Urothelium cell line (cell line): ENCODE measurements around the gene EFHC2.

ENCODE experiments used
- DNase-seq: peaks from one replicate; pipeline ENCODE4 v3.0.0; 2011; ENCODE audit warnings: low spot score, mixed read lengths
- FAIRE-seq: peaks from 2 replicates; lab custom pipeline; 2011; peaks lifted over from hg19 to GRCh38; lab: Jason Lieb, UNC

The EFHC2 gene

GRCh38 chrX:44343412-44344141, at the start of gene EFHC2:
TSS of gene EFHC2 (minus strand) at chrX:44343672. CDS start at chrX:44343588, 84 bp downstream.
- FAIRE-seq (no peak), DNase-seq (peak; percentile 54)

DNA sequence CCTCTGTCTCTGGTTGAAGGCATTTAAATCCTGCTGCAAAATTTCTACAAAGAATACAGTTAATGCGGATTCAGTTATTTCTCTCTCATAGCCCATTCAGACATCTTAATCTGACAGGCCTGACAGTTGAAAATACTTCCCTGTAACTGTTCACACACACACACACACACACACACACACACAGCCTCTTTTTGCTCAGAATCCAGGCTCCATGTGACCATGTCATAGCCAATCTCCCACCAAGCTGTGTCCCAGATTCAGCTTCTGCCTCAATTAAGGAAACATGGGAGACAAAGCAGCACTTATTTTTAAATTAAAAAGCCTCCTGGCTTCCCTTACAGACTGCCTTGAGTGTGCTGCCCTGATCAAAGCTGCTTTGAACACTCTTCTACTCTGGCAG, 49.3 kb upstream of the EFHC2 start:
- FAIRE-seq: no peak

GRCh38 chrX:44384688-44385338, 41.3 kb upstream of the EFHC2 start:
- FAIRE-seq (no peak), DNase-seq (no peak)

More for the DNA sequence above, 49.3 kb upstream of the EFHC2 start:
- no peak for DNase-seq

GRCh38 chrX:44382871-44383270, 39.4 kb upstream of the EFHC2 start:
- no peak for DNase-seq
- no peak for FAIRE-seq

- no peak for FAIRE-seq
- no peak for DNase-seq
These were observed 9.3 kb upstream of the EFHC2 start for GRCh38 chrX:44352758-44353157.

DNA sequence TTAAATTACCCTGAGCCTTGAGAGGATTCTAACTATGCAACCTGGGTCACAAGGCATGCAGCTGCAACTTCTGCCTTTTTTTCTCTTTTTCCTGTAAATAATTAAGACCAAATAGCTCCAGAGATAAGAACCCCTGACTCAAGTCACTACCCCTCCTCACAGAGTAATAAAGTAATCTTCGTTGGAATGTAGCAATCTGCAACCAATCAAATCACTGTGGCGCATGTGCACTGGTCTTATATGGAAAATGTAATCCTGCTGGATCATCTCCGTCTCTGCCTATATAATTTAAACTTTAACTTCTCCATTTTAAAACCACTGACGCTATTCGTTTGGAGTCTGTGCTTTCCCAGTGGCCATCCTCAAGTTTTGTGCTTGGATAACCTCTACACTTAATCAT, 6.1 kb upstream of the EFHC2 start:
- no peak for FAIRE-seq
- DNase-seq: no peak

- DNase-seq (no peak), FAIRE-seq (no peak)
These were observed 1.2 kb upstream of the EFHC2 start for GRCh38 chrX:44344687-44345086.

- FAIRE-seq: no peak
- no peak for DNase-seq
These were observed 722 bp upstream of the EFHC2 start for GRCh38 chrX:44344194-44344593.

GRCh38 chrX:44342866-44343265, 606 bp downstream of the EFHC2 start:
- DNase-seq (no peak), FAIRE-seq (no peak)

DNA sequence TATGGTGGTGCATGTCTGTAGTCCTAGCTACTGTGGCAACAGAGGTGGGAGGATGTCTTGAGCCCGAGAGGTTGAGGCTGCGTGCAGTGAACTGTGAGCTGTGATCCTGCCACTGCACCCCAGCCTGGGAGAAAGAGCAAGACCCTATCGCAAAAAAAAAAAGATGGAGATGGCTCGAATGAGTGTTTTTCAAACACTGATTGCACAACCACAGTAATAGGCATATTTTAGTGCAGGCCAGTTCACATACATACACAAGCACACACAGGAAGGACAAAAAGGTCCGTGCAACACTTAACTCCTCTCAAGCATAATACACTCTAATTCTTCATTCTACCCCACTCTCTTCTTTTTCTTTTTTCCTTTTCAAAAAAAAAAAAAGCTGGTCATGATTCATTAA, 5.1 kb downstream of the EFHC2 start:
- DNase-seq (no peak), FAIRE-seq (no peak)

- DNase-seq (no peak), FAIRE-seq (no peak)
These were observed 11.0 kb downstream of the EFHC2 start for GRCh38 chrX:44332437-44332836.

GRCh38 chrX:44330227-44330626, 13.2 kb downstream of the EFHC2 start:
- FAIRE-seq (no peak), DNase-seq (no peak)

GRCh38 chrX:44319550-44319949, 23.9 kb downstream of the EFHC2 start:
- DNase-seq (no peak), FAIRE-seq (no peak)

- FAIRE-seq: no peak
- DNase-seq: no peak
These were observed 26.3 kb downstream of the EFHC2 start for GRCh38 chrX:44317181-44317580.

DNA sequence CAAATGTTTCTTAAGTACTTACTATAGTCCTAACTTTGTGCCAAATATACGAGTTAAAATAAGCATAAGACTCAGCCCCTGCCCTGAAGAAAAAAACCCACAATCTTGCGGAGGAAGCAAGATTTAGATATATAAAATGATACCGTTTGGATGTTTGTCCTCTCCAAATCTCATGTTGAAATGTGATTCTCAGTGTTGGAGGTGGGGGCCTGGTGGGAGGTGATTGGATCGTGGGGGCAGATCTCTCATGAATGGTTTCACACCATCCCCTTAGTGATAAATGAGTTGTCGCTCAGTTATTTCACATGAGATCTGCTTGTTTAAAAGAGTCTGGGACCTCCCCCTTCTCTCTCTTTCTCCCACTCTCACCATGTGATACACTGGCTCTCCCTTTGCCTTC, 28.7 kb downstream of the EFHC2 start:
- FAIRE-seq (no peak), DNase-seq (no peak)

DNA sequence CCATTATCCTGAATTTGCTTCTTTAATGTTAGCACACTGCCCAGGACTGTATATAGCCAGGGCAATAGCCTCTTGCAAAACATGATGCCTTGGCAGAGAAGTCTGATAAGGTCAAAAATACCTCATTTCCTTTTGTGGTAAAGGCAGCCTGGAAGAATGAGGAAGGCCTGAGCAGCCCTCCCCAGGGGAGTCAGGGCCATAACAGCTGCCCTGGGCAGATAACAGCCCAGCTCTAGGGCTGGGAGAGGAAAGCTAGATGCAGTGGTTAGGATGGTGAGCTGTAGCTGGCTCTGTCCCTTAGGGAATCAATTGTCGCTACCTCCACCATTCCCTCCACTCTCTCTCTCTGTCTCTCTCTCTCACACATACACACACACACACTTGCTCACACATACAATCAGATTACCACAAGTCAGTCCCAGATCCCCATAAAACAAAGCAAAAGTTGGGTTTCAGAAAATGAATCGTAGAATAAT, 29.2 kb downstream of the EFHC2 start:
- DNase-seq (peak; percentile 3), FAIRE-seq (no peak)

GRCh38 chrX:44312421-44312820, 31.1 kb downstream of the EFHC2 start:
- FAIRE-seq (no peak), DNase-seq (no peak)

- DNase-seq (no peak), FAIRE-seq (no peak)
These were observed 33.2 kb downstream of the EFHC2 start for GRCh38 chrX:44310227-44310626.

GRCh38 chrX:44308869-44309268, 34.6 kb downstream of the EFHC2 start:
- FAIRE-seq (no peak), DNase-seq (no peak)

DNA sequence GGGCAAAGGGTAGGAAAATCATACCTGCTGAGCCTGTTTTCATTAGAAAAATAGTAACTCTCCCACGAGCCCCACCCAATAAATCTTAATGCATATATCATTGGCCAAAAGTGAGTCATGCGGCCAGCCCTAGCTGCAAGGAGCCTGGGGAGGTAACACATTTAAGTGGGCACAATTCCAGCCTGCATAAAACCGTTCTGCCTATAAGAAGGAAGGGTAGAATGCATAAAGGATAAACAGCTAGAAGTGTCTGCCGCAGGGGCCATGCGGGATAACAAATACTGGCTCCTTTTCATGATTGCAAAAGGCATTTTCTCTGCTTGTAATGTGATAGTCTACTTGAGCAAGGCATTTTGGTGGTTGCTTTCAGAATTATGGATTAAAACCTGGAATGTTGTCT, 37.1 kb downstream of the EFHC2 start:
- FAIRE-seq: no peak
- DNase-seq: peak; percentile 4

DNA sequence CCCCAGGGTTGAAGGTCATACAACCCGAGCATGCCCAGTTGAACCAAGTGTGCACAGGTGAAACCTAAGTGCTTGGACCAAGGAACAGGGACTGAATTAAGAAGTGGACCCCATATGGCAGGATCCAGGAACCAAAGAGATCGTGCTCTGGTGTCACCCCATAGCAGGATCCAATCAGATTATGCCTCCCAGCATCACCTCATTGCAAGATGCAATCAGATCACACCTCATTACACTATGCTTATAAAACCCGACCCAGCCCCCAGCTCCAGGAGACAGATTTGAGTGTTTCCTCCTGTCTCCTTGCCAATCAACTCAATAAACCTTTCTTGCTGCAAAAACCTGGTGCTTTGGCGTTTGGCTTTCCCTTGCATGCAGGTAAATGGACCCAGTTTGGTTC, 37.6 kb downstream of the EFHC2 start:
- no peak for DNase-seq

DNA sequence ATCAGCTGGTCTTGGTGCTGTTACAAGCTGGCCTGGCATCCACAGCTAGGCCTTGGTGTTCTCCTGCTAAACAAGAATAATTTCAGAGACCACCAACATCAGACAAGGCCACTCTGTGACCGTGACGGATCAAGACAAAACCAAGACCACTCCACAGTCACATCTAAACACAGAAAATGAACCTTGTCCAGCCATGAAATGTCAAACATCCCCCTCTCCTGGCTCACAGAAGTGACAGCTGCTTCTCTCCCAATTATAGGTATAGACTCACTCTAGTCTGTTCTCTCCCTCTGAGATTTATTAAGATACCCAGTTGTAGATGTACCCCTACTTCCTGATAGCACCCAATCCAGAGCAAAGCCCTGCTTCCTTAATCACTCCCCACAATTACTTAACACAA, 40.4 kb downstream of the EFHC2 start:
- no peak for FAIRE-seq

More for the DNA sequence above, 37.6 kb downstream of the EFHC2 start:
- no peak for FAIRE-seq

More for the DNA sequence above, 40.4 kb downstream of the EFHC2 start:
- DNase-seq: no peak
